AG10803 (cell line): Measurements from ENCODE around the gene VLDLR.
"Not testable (repeated sequence)": the region's sequence is repeated elsewhere in the genome, so short reads cannot be mapped to it uniquely, and the experiment has no call there.

ENCODE experiments used
- DNase-seq: peaks from one replicate; pipeline ENCODE4 v3.0.0; 2010; ENCODE audit warnings: low read depth
- H3K4me3 ChIP-seq: 2 replicates; pipeline ENCODE4 v1.5.1; 2011; ENCODE audit warnings: mild to moderate bottlenecking, low read length, control low read depth
- CTCF ChIP-seq: conservative IDR thresholded peaks from 2 replicates; pipeline ENCODE4 v1.5.1; 2011; ENCODE audit warnings: mild to moderate bottlenecking, low read length, control low read depth, inconsistent platforms

The VLDLR gene

DNA sequence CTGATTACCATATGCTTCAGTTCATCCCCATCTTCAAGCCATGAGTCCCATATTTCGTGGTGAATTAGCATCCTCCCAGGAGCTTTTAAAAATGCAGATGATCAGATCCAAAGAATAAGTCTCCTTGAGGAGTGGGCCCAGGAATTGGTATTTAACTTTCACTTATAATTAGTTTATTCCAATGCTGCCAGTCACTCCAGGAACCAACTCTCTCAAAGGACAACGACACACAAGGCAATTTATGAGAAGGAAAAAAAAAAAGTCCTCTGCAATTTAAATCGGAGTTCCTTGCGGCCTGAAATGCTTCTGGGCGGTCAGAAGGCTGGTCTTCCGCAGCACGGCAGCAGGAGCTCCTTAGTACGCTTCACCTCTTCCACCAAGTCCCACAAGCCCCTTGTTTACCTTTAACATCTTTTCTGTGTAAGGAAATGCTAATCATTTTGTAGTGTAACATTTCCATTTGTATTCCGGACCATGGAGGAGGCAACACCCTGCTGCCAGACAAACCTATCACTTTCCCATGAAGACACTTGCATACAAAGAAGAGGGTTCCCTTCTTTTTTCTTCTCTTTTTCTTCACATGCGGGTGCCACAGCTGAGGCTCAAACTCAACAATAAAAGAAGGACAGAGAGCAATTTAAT lies 79.4 kb downstream of the VLDLR start:
- H3K4me3 ChIP-seq: no peak overlapping the region
- no peak for TF ChIP-seq CTCF
- DNase-seq: no peak

DNA sequence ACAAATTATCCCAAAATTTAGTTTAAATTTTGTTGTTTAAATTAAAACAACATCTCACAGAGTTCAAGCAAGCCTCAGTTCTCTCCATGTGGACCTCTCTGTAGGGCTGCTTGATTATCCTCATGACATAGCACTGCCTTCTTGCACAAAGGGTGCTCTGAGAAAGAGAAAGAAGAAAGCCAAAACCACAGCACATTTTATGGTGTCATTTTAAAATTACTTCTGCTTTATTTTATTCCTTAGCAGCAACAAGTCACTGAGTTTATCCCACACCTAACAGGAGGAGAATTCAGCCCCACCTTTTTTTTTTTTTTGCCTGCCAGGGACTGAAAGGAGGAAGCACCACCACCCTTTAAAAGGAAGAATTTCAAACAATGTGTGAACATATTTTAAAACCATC lies 82.9 kb downstream of the VLDLR start:
- no peak overlapping the region for H3K4me3 ChIP-seq
- DNase-seq: peak; percentile 61
- TF ChIP-seq CTCF: no peak

DNA sequence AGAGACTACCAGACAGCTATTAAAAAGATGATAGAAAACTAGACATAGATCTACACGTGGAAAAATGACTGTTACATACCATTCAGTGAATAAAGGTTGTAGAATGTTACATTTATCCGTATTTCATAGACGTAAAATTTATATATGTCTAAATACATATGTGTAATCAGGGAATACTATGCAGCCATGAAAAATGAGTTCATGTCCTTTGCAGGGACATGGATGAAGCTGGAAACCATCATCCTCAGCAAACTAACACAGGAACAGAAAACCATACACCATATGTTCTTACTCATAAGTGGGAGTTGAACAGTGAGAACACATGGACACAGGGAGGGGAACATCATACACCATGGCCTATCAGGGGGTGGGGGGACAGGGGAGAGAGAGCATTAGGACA lies 85.7 kb downstream of the VLDLR start:
- not testable (repeated sequence) for H3K4me3 ChIP-seq, DNase-seq
